GM23248 (cell line): ENCODE measurements around the gene DST. TPM values are rescaled to one million over a fixed set of nuclear protein-coding genes. Genes with fewer than 3 reads are reported as not detected.

Experiments
- DNase-seq: peaks from one replicate; pipeline ENCODE4 v3.0.0-alpha.2; 2015
- H2AFZ ChIP-seq: fragments of 200-600 bp; sonication (generic); 2 replicates; pipeline ENCODE4 v1.6.1; 2016; ENCODE audit warnings: antibody characterized with exemption
- H3F3A ChIP-seq: fragments of 200-600 bp; sonication (generic); 2 replicates; pipeline ENCODE4 v1.6.1; 2016; ENCODE audit warnings: mild to moderate bottlenecking, antibody characterized with exemption, mixed run types; ENCODE audit not compliant: insufficient read depth
- H3K27ac ChIP-seq: fragments of 200-600 bp; sonication (generic); 2 replicates; pipeline ENCODE4 v1.5.1; 2016; ENCODE audit warnings: mild to moderate bottlenecking
- H3K27me3 ChIP-seq: fragments of 200-600 bp; sonication (generic); replicated peaks from 2 replicates; pipeline ENCODE4 v1.6.1; 2016; ENCODE audit warnings: mild to moderate bottlenecking; ENCODE audit not compliant: insufficient read depth
- H3K36me3 ChIP-seq: fragments of 200-600 bp; sonication (generic); 2 replicates; pipeline ENCODE4 v1.6.1; 2016; ENCODE audit warnings: low read depth, mild to moderate bottlenecking
- H3K4me1 ChIP-seq: fragments of 200-600 bp; sonication (generic); 2 replicates; pipeline ENCODE4 v1.6.1; 2016; ENCODE audit warnings: mild to moderate bottlenecking; ENCODE audit not compliant: insufficient read depth
- H3K4me2 ChIP-seq: fragments of 200-600 bp; sonication (generic); one replicate; pipeline ENCODE4 v1.6.1; 2016; ENCODE audit warnings: mild to moderate bottlenecking; ENCODE audit not compliant: unreplicated experiment
- H3K4me3 ChIP-seq: fragments of 200-600 bp; sonication (generic); 2 replicates; pipeline ENCODE4 v1.5.1; 2016; ENCODE audit warnings: mild to moderate bottlenecking
- H3K79me2 ChIP-seq: fragments of 200-600 bp; sonication (generic); 2 replicates; pipeline ENCODE4 v1.6.1; 2016; ENCODE audit warnings: mild to moderate bottlenecking; ENCODE audit not compliant: insufficient read depth
- H3K9ac ChIP-seq: fragments of 200-600 bp; sonication (generic); 2 replicates; pipeline ENCODE4 v1.6.1; 2016; ENCODE audit warnings: mild to moderate bottlenecking
- H3K9me2 ChIP-seq: fragments of 200-600 bp; sonication (generic); 2 replicates; pipeline ENCODE4 v1.6.1; 2016; ENCODE audit warnings: mixed run types, mild to moderate bottlenecking, moderate library complexity; ENCODE audit not compliant: insufficient read depth
- H3K9me3 ChIP-seq: fragments of 200-600 bp; sonication (generic); one replicate; pipeline ENCODE4 v1.6.1; 2017; ENCODE audit warnings: low read depth
- H4K20me1 ChIP-seq: fragments of 200-600 bp; sonication (generic); 2 replicates; pipeline ENCODE4 v1.6.0; 2016; ENCODE audit not compliant: insufficient read depth
- EZH2 ChIP-seq: fragments of 200-600 bp; sonication (generic); IDR thresholded peaks from 2 replicates; pipeline ENCODE4 v1.6.1; 2018; ENCODE audit warnings: antibody characterized with exemption, mild to moderate bottlenecking; ENCODE audit not compliant: insufficient read depth, poor library complexity, severe bottlenecking
- EZH2phosphoT487 ChIP-seq: fragments of 200-600 bp; sonication (generic); IDR thresholded peaks from 2 replicates; pipeline ENCODE4 v1.6.1; 2018; ENCODE audit warnings: antibody characterized with exemption, moderate library complexity, mild to moderate bottlenecking, low read depth; ENCODE audit not compliant: insufficient read depth
- WGBS, 2 experiments: methylation state at CpG; one replicate each; pipeline ENCODE4 v1.1.6; 2015 to 2017; ENCODE audit warnings: low lambda C conversion rate in 2 of 2, low coverage in 1 of 2; ENCODE audit errors: missing lambda C conversion rate in 2 of 2; 5-methylcytosine and 5-hydroxymethylcytosine counted together
- in situ Hi-C: fragments of 300-500 bp; cut with MboI; formaldehyde crosslinking; loops from 2 replicates; pipeline ENCODE4 v1.15.0; 2020
- polyA plus RNA-seq: library from polyadenylated mRNA; unstranded; fragments of >200 nt; fragmentation: Nextera tagmentation; extraction: Ambion mirVana; gene quantifications from 2 replicates; pipeline ENCODE4 v1.2.1, GENCODE V29; 2016
- total RNA-seq: library from RNA; depleted of rRNA; stranded (reverse); fragments of >200 nt; shearing (Covaris generic); gene quantifications from 2 replicates; pipeline ENCODE4 v1.2.3, GENCODE V29; 2014

DST gene
- total and polyA plus RNA-seq, 2 experiments from 2014 or later = 181 to 322 TPM

GRCh38 chr6:56450376-56450775 lies 192.3 kb downstream of the DST start:
- TF ChIP-seq EZH2 (no peak), EZH2phosphoT487 (no peak)
- no peaks in the 10 kb centered on the region for H3K9me3 ChIP-seq
- no peaks in the 10 kb centered on the region for H3K9me2 ChIP-seq
- H3K4me1 ChIP-seq = peaks cover 5% of the 10 kb centered on the region; the same call in 1 of the 2 replicates
- H4K20me1 ChIP-seq = no peaks in the 10 kb centered on the region
- H3F3A ChIP-seq = peaks cover 60% of the 10 kb centered on the region
- in situ Hi-C loops = no loop called here
- H3K4me3 ChIP-seq = no peak overlapping the region
- 72 to 86% methylated on average over 3 of the region's 3 CpGs for WGBS, 2 experiments
- H2AFZ ChIP-seq = no peak overlapping the region
- H3K27ac ChIP-seq = no peak overlapping the region
- H3K9ac ChIP-seq = no peak overlapping the region
- no peak for DNase-seq
- peaks cover 41% of the 10 kb centered on the region for H3K36me3 ChIP-seq
- H3K27me3 ChIP-seq = no peaks in the 10 kb centered on the region
- no peaks in the 10 kb centered on the region for H3K79me2 ChIP-seq
- H3K4me2 ChIP-seq = no peak overlapping the region

GRCh38 chr6:56448046-56448445 lies 194.6 kb downstream of the DST start:
- Histone ChIP-seq H3K79me2 (no peaks in the 10 kb centered on the region), H3K9me3 (no peaks in the 10 kb centered on the region), H3K9ac (no peak overlapping the region), H3K4me2 (no peak overlapping the region), H3F3A (peaks cover 67% of the 10 kb centered on the region), H3K27me3 (no peaks in the 10 kb centered on the region), H4K20me1 (no peaks in the 10 kb centered on the region), H3K27ac (no peak overlapping the region), H3K4me1 (peaks cover 5% of the 10 kb centered on the region; the same call in 1 of the 2 replicates), H3K9me2 (no peaks in the 10 kb centered on the region), H2AFZ (no peak overlapping the region), H3K4me3 (no peak overlapping the region), H3K36me3 (peaks cover 24% of the 10 kb centered on the region)
- 98 to 100% methylated on average over 1 of the region's 1 CpG for WGBS, 2 experiments
- in situ Hi-C loops = no loop called here
- no peak for TF ChIP-seq EZH2phosphoT487
- TF ChIP-seq EZH2 = no peak
- DNase-seq = no peak

- Histone ChIP-seq H2AFZ (no peak overlapping the region), H3K27me3 (no peaks in the 10 kb centered on the region), H3K36me3 (peaks cover 14% of the 10 kb centered on the region), H3F3A (peaks cover 68% of the 10 kb centered on the region), H3K79me2 (no peaks in the 10 kb centered on the region), H3K9me2 (no peaks in the 10 kb centered on the region), H3K27ac (no peak overlapping the region), H3K9ac (no peak overlapping the region), H3K4me2 (no peak overlapping the region), H3K9me3 (no peaks in the 10 kb centered on the region), H3K4me3 (no peak overlapping the region), H3K4me1 (no peaks in the 10 kb centered on the region), H4K20me1 (no peaks in the 10 kb centered on the region)
- in situ Hi-C loops = no loop called here
- WGBS, 2 experiments = 31 to 35% methylated on average over 8 of the region's 8 CpGs
- TF ChIP-seq EZH2 (no peak), EZH2phosphoT487 (no peak)
- DNase-seq = no peak
These were observed 196.9 kb downstream of the DST start for GRCh38 chr6:56445818-56446217.

- Histone ChIP-seq H3F3A (peaks cover 59% of the 10 kb centered on the region), H3K4me2 (no peak overlapping the region), H3K4me1 (no peaks in the 10 kb centered on the region), H3K9me3 (no peaks in the 10 kb centered on the region), H3K9me2 (no peaks in the 10 kb centered on the region), H3K27ac (no peak overlapping the region), H3K36me3 (0 out of 2 replicates have a peak, but pooled peaks cover 5% of the 10 kb centered on the region), H3K79me2 (no peaks in the 10 kb centered on the region), H4K20me1 (no peaks in the 10 kb centered on the region), H3K4me3 (no peak overlapping the region), H3K27me3 (no peaks in the 10 kb centered on the region), H2AFZ (no peak overlapping the region), H3K9ac (no peak overlapping the region)
- in situ Hi-C loops = no loop called here
- 84 to 86% methylated on average over 2 of the region's 2 CpGs for WGBS, 2 experiments
- DNase-seq = no peak
- TF ChIP-seq EZH2 = no peak
These were observed 197.8 kb downstream of the DST start for GRCh38 chr6:56444855-56445254.

- Histone ChIP-seq H3K9me2 (no peaks in the 10 kb centered on the region), H4K20me1 (no peaks in the 10 kb centered on the region), H3K9ac (no peak overlapping the region), H3K9me3 (no peaks in the 10 kb centered on the region), H2AFZ (no peak overlapping the region), H3K27me3 (no peaks in the 10 kb centered on the region), H3F3A (peaks cover 42% of the 10 kb centered on the region; the same call in 1 of the 2 replicates), H3K4me1 (no peaks in the 10 kb centered on the region), H3K27ac (no peak overlapping the region), H3K36me3 (no peaks in the 10 kb centered on the region), H3K4me2 (no peak overlapping the region), H3K4me3 (no peak overlapping the region), H3K79me2 (no peaks in the 10 kb centered on the region)
- 89 to 90% methylated on average over 4 of the region's 4 CpGs for WGBS, 2 experiments
- in situ Hi-C loops = no loop called here
- no peak for DNase-seq
- no peak for TF ChIP-seq EZH2phosphoT487
- TF ChIP-seq EZH2 = no peak
These were observed 202.1 kb downstream of the DST start for GRCh38 chr6:56440551-56440981.
